WI38 (cell line): ENCODE results near the gene ISX.

Experiments used
- H3K4me3 ChIP-seq: 2 replicates; pipeline ENCODE4 v1.5.1; 2011; ENCODE audit warnings: low read depth, mild to moderate bottlenecking, control low read depth, low read length
- TF ChIP-seq, protein P1 (sequence below): IDR thresholded peaks from 2 replicates; pipeline ENCODE4 v1.5.1; 2012; ENCODE audit warnings: low read depth, mild to moderate bottlenecking, control low read depth, low read length

The ISX gene

DNA sequence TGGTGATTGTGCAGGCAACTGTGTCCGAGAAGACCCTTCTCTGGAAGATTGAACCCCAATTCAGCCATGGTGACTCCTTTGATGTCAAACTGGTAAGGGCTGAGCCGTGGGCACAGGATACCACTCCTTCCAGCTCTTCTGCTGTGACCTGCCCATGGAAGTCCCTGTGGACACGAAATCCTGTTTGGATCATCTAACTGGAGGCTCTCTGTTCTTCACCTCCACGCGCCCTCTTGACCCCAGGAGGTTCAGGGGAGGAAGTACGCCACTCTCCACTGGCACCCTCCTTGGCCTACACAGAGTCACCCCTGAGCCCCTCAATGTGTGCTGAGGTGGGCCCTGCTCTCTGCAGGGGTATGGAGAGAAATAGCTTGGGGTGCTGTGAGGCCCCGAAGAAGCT lies 810 bp downstream of the ISX start:
- H3K4me3 ChIP-seq = no peak overlapping the region
- TF ChIP-seq, protein P1, sequence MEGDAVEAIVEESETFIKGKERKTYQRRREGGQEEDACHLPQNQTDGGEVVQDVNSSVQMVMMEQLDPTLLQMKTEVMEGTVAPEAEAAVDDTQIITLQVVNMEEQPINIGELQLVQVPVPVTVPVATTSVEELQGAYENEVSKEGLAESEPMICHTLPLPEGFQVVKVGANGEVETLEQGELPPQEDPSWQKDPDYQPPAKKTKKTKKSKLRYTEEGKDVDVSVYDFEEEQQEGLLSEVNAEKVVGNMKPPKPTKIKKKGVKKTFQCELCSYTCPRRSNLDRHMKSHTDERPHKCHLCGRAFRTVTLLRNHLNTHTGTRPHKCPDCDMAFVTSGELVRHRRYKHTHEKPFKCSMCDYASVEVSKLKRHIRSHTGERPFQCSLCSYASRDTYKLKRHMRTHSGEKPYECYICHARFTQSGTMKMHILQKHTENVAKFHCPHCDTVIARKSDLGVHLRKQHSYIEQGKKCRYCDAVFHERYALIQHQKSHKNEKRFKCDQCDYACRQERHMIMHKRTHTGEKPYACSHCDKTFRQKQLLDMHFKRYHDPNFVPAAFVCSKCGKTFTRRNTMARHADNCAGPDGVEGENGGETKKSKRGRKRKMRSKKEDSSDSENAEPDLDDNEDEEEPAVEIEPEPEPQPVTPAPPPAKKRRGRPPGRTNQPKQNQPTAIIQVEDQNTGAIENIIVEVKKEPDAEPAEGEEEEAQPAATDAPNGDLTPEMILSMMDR = no peak

DNA sequence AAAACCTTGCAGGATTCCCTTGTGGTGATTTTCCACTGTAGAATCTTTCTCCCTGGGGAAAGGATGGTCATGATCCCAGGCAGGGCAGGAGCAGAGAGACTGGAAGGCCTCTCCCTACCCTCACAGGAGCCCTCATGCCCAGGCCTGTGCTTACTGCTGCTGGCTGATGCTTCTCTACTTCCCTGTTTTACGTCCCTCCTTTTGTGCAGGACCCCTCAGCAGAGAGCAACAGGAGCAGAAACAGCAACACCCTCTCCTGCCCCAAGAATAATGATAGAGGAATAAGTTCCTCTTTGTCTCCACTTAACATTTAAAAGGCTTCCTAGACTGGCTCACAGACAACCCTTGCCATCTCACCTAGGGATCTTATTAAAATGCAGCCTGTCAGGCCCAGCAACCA lies 3.6 kb downstream of the ISX start:
- TF ChIP-seq, protein P1 = no peak
- H3K4me3 ChIP-seq = no peak overlapping the region

DNA sequence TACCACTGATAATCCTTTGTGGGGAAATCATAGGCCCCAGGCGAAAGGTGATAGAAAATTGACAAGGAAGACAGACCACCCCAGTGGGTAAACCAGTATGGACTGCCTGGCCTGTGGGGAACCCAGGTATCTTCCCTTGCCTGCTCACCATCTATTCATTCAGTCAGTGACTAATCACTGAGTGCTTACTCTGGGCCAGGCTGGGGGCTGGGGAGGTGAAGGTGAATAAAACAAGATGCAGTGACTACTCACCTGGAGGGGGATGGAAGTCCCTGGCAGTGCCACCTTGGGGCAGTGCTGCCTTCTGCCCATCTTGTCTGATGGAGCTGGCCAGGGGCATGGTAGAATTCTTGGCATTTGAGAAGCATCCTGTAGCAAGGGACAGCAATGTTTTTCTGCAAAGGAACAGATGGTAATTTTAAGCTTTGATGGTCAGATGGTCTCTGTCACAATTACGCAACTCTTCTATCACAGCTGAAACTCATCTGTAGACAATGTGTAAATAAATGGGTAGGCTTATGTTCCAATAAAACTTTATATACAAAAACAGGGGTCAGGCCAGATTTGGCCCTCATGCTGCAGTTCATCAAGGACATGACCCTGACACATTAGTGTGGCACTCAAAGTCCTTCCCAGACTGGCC lies 4.6 kb downstream of the ISX start:
- TF ChIP-seq, protein P1 = no peak
- no peak overlapping the region for H3K4me3 ChIP-seq

DNA sequence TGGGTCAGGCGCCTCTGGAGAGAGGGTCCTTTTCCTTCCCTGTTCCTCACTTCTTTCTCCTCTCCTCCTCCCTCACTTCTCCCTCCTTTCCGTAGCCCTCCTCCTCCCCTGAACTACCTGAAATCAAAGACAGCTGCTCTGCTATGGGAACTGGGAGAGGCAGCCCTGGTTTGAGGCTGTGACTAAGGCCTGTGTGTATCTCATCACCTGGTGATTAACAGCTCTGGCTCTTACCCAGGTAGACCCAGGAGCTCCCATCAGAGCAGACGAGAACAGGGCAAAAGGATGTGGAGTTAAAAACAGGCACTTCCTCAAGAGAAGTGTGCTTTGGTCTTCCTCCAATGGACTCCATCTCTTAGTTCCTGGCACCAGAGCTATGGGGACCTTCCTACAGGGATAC lies 5.8 kb downstream of the ISX start:
- H3K4me3 ChIP-seq = no peak overlapping the region
- TF ChIP-seq, protein P1 = no peak

DNA sequence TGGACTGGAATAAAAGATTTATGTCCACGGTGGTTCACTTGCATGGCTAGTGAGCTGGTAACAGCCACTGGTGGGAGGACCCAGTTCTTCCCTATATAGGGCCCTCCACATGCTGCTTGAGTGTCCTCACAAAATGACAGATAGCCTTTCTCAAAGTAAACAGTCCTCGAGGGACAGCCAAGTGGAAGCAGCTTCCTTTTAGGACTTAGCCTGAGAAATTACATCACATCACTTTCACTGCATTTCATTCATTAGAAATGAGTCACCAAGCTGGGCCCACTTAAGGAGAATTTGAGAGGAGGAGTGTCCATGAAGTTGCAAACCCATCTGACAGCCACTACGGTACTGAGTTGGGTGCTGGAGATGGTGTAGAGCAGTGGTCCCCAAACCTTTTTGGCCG lies 7.0 kb downstream of the ISX start:
- TF ChIP-seq, protein P1 = no peak
- no peak overlapping the region for H3K4me3 ChIP-seq

DNA sequence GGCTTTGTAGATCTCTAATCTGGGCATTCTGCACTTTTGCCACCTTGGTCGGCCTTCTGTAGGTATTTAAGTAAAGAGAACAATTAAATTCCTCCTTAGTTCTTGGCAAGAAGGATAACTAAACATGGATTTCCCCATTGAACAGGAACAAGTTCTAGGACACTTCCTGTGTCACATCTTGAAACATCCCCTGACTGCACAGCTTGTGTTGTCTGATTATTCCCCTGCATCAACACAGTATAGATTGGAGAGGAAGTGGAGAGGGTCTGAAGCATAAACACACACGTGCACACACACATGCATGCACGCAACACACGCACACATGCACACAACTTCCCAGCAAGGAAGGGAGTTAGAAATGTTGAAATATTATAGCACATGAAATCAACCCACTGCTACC lies 8.6 kb downstream of the ISX start:
- TF ChIP-seq, protein P1 = no peak
- H3K4me3 ChIP-seq = no peak overlapping the region

DNA sequence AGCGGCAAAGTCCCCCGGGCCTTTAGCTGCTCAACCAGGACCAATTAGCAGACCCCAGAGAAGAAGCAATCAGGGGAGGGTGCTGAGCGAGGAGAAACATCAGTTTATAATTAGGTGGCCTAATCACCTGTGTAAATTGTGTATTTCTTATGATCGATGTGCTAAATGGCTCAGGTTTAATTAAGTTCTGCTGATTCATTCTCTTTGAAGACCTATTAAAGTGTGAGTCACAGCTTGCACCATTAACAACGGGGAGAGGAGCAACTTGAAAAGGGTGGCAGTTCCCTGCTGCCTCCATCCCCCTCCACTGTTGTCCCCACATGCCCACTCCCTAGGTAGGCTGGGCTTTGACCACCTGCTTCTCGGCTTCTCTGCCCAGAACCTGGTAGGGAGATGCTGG lies 10.7 kb downstream of the ISX start:
- H3K4me3 ChIP-seq = no peak overlapping the region
- TF ChIP-seq, protein P1 = no peak
